WTC11 (cell line): ENCODE measurements around the gene KIR2DL3.

Experiments used
- CTCF ChIP-seq: fragments of 200-600 bp; IDR thresholded peaks from 2 replicates; pipeline ENCODE4 v1.8.0; 2022; ENCODE audit warnings: antibody characterized with exemption
- JUN ChIP-seq: sonication (generic); formaldehyde crosslinking; IDR thresholded peaks from 2 replicates; pipeline ENCODE4 v1.8.0; 2023; ENCODE audit warnings: mild to moderate bottlenecking, missing genetic modification reagents

- TF ChIP-seq CTCF (no peak), JUN (no peak)
These were observed 29.5 kb upstream of the KIR2DL3 start for GRCh38 chr19:54708781-54709180.
